ENCODE data around the gene NR6A1. TPM values are rescaled to one million over a fixed set of nuclear protein-coding genes. Genes with fewer than 3 reads are reported as not detected.

Gene NR6A1
- 0.36 and 0.38 TPM in 2 replicates for total RNA-seq

GRCh38 chr9:124771021-124771866, at the start of gene NR6A1:
Gene NR6A1, minus strand, starts transcription at chr9:124771311.

DNA sequence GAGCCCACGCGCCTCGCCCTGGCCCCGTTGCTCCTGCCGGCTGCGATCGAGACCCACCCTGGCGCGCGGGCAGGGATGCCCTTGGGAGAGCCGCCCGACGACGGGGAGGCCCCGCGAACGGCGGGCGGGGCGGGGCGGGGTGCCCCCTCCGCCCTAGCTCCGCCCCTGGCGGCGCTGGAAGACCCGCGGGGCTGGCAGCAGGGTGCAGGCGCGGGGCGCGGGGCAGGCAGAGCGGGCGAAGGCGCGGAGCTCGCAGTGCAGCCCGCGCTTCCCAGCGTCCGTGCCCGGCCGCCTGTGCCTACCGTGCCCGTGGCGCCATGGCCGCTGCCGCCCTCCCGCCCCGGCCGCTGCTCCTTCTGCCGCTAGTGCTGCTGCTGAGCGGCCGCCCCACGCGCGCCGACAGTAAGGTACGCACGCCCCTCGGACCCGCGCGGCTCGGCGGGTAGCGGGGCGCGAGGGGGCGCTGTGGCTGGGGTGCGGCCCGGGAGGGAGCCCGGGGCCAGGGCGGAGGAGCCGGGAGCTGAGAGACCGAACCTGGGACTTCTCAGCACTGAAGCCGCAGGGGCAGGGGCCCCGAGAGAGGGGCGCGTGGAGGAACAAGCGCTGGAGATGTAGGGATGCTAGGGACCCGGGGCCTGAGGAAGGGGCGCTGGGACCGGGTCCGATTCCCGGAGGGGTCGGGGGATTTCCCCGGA, 6.0 kb upstream of the NR6A1 start, which contains the start of gene OLFML2A:
TSS of gene OLFML2A (plus strand) at position 180 of the 695 bp plus-strand sequence. CDS start at position 318, 138 bp downstream.

GRCh38 chr9:124506931-124507879, 263.9 kb downstream of the NR6A1 start, which contains the start of gene NR5A1:
Gene NR5A1, minus strand, starts transcription at chr9:124507399. Its CDS starts 4,004 bp downstream, at chr9:124503395.

Other genes starting within 250 kb of the NR6A1 start
- under 0.01 and 0.28 TPM in 2 replicates for gene OLFML2A, start 5.8 kb upstream of the NR6A1 start, total RNA-seq
- gene WDR38, start 82.1 kb upstream of the NR6A1 start, total RNA-seq: not detected in 2 replicates
- 2,620 and 2,756 TPM in 2 replicates for gene RPL35, start 90.6 kb upstream of the NR6A1 start, total RNA-seq
- 28.2 and 29.5 TPM in 2 replicates for gene ARPC5L, start 90.8 kb upstream of the NR6A1 start, total RNA-seq
- gene GOLGA1, start 169.8 kb upstream of the NR6A1 start, total RNA-seq: 7.7 and 11.0 TPM in 2 replicates